ENCODE measurements around the gene TBCD.

- TF ChIP-seq CTCF (IDR thresholded peaks at IDR 0.05; ENCODE audit: low read depth, low read length) = no peak
- TF ChIP-seq EZH2phosphoT487 (IDR thresholded peaks at IDR 0.05; ENCODE audit: low read depth) = no peak
These were observed 35.4 kb downstream of the TBCD start for GRCh38 chr17:82787081-82787848.

All from OCI-LY3 (cell line).